Spleen (tissue), 7 donors: Measurements from ENCODE around the gene STOM.

ENCODE experiments used
- CTCF ChIP-seq, 11 experiments: fragments of 200-600 bp in 7 of 11; fragments of 450-650 bp in 4 of 11; sonication (generic) in 4 of 11; IDR thresholded peaks in 8 of 11; conservative IDR thresholded peaks in 3 of 11; 1 replicate in 7 of 11; 2 replicates in 4 of 11; pipeline versions ENCODE4 v1.4.0 to v1.8.0; 2016 to 2021; ENCODE audit warnings: antibody characterized with exemption in 11 of 11, inconsistent platforms in 4 of 11, mild to moderate bottlenecking in 1 of 11
- POLR2A ChIP-seq, 3 donors: fragments of 450-650 bp; IDR thresholded peaks; one replicate each; pipeline ENCODE4 v1.5.1; 2017; ENCODE audit warnings: antibody characterized with exemption in 3 of 3, mild to moderate bottlenecking in 1 of 3
- POLR2AphosphoS5 ChIP-seq, 3 donors: sonication (generic); formaldehyde crosslinking; IDR thresholded peaks; one replicate each; pipeline ENCODE4 v1.5.1; 2017; ENCODE audit warnings: antibody characterized with exemption in 3 of 3
- donor health status: DM: no; HTN: no; CAD: no; lungs with moderate emphysema.
- donor health status: DM: no; HTN: no; CAD: no.
- donor health status: DM: no; HTN: no; CAD: no.

DNA sequence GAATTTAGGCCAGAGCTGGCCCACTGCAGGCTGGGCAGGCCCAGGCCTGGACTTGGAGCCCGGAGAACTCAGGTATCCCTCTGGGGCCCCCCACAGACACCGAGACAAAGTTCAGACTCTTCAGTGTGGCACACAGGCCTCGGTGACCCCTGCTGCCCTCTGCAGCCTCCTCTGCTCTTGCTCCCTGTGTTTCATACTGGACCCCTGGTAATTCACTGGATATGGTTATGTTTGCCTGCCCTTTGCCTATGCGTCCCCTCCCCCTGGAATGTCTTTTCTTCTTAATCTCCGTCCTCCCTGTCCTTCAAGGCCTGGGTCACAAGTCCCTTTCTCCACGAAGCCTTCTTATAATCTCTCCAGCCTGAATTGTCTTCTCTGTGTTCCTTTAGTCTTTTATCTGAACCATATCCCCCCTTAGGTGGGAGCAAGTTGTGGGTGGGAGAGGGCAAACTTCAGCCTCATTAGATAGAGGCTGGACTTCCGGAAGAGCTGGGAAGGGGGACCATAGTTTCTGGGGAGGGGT is 72.0 kb downstream of the STOM start:
- TF ChIP-seq CTCF (IDR thresholded peaks at IDR 0.05 in 8 of 11, conservative IDR thresholded peaks at IDR 0.05 in 3 of 11) (no peak), POLR2A (IDR thresholded peaks at IDR 0.05) (no peak), POLR2AphosphoS5 (IDR thresholded peaks at IDR 0.05) (no peak)
